ENCODE data around the gene ATIC.

DNA sequence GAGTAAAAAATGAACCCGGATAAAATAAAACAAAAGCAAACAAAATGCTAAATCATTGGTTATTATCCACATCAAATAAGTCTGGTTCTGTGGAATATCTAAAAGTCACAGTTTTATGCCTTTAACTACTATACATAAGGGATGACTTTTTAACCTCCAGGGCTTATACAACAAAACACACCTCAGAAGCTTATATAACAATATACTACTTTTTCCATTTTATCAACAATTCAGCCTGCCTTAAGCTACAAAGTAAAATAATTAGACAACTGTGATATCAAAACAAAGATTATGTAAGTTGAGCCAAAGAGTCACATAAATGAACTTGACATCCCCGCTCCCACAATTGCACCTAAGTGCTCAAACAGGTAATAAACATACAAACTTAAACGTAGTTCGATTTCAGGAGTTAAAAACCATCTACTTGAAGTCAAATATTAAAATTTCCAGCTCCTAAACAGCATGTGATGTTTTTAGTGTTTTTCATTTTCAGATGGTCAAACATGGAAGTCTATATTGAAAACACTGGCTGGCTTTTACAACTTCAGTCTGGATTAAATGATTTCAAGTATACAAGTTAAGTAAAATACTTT lies 54.7 kb downstream of the ATIC start:
- TF ChIP-seq POLR2AphosphoS5 (IDR thresholded peaks at IDR 0.05), result no peak
- no peak for TF ChIP-seq CTCF (IDR thresholded peaks at IDR 0.05)
- TF ChIP-seq POLR2A (IDR thresholded peaks at IDR 0.05), result no peak
